Suprapubic skin (tissue), 3 donors: ENCODE results near the gene KIRREL3.

Experiments used
- CTCF ChIP-seq, 2 donors: fragments of 200-600 bp in 1 of 2; fragments of 450-650 bp in 1 of 2; sonication (generic) in 1 of 2; IDR thresholded peaks; one replicate each; pipeline ENCODE4 v1.5.1; 2016 to 2019; ENCODE audit warnings: antibody characterized with exemption in 2 of 2, mild to moderate bottlenecking in 1 of 2, moderate library complexity in 1 of 2
- POLR2AphosphoS5 ChIP-seq, 3 donors: sonication (generic); formaldehyde crosslinking; IDR thresholded peaks; one replicate each; pipeline ENCODE4 v1.6.1; 2017; ENCODE audit warnings: antibody characterized with exemption in 3 of 3

- no peak for TF ChIP-seq CTCF (IDR thresholded peaks at IDR 0.05)
- no peak for TF ChIP-seq POLR2AphosphoS5 (IDR thresholded peaks at IDR 0.05)
Observed at GRCh38 chr11:126494831-126495230, 505.7 kb downstream of the KIRREL3 start.
